Vagina (tissue), 2 donors: Measurements from ENCODE around the gene PEX1. TPM values are rescaled to one million over a fixed set of nuclear protein-coding genes. Genes with fewer than 3 reads are reported as not detected.

Source experiments
- DNase-seq, 2 donors: peaks; one replicate each; pipeline ENCODE4 v3.0.0-alpha.2; 2017; ENCODE audit errors: extremely low spot score in 2 of 2
- H3K27ac ChIP-seq: fragments of 200-600 bp; sonication (generic); one replicate; pipeline ENCODE4 v1.5.1; 2019
- H3K27me3 ChIP-seq: fragments of 200-600 bp; sonication (generic); one replicate; pipeline ENCODE4 v1.5.1; 2019
- H3K36me3 ChIP-seq, 2 donors: fragments of 200-600 bp; sonication (generic); one replicate each; pipeline ENCODE4 v1.5.1; 2017 to 2019
- H3K4me1 ChIP-seq: fragments of 200-600 bp; sonication (generic); one replicate; pipeline ENCODE4 v1.5.1; 2019
- H3K4me3 ChIP-seq, 2 donors: fragments of 200-600 bp; sonication (generic); 1 replicate in 1 of 2; 2 replicates in 1 of 2; pipeline ENCODE4 v1.5.1; 2016 to 2019
- H3K9me3 ChIP-seq: fragments of 200-600 bp; sonication (generic); one replicate; pipeline ENCODE4 v1.5.1; 2019
- CTCF ChIP-seq, 3 experiments: fragments of 450-650 bp in 2 of 3; fragments of 200-600 bp in 1 of 3; sonication (generic) in 1 of 3; IDR thresholded peaks; one replicate each; pipeline ENCODE4 v1.5.1; 2017 to 2019; ENCODE audit warnings: antibody characterized with exemption in 3 of 3, mild to moderate bottlenecking in 2 of 3, moderate library complexity in 2 of 3
- POLR2A ChIP-seq, 2 donors: fragments of 450-650 bp; IDR thresholded peaks; one replicate each; pipeline ENCODE4 v1.6.1; 2017; ENCODE audit warnings: antibody characterized with exemption in 2 of 2, mild to moderate bottlenecking in 2 of 2, moderate library complexity in 2 of 2
- POLR2AphosphoS5 ChIP-seq, 2 donors: sonication (generic); formaldehyde crosslinking; IDR thresholded peaks; one replicate each; pipeline ENCODE4 v1.9.0; 2017; ENCODE audit warnings: antibody characterized with exemption in 2 of 2, mild to moderate bottlenecking in 2 of 2, low read depth in 1 of 2; ENCODE audit not compliant: insufficient read depth in 1 of 2
- intact Hi-C: fragments of 100-400 bp; cut with DNase I; formaldehyde crosslinking; loops from one replicate; pipeline ENCODE4 v1.15.1; 2023
- total RNA-seq: library from RNA; depleted of rRNA; stranded (reverse); fragments of >200 nt; gene quantifications from one replicate; pipeline ENCODE4 v1.2.3, GENCODE V29; 2016

The PEX1 gene
- total RNA-seq, 1 donor from 2014 or later: 20.4 TPM

DNA sequence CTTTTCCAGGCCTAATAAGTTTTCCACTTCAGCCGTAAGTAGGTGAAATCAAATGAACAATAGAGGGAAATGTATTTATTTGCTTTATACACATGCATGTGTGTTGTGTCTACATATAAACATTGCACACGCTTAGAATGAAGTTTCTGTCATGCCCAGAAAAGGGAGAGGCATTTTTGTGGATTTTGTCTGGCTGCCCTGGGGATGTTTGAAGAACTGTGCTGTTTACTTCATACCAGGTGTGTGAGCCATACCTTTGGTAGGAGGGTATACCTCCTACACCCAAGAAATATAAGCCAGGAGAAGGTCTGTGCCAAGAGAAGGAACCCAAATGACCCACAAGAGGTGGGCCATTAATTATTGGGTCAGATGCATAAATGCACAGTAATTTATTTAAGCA lies 68.2 kb downstream of the PEX1 start:
- intact Hi-C loops: no loop called here
- peaks cover 0 to 31% of the 10 kb centered on the region in 2 donors for H3K36me3 ChIP-seq
- no peak overlapping the region for H3K27ac ChIP-seq
- H3K4me3 ChIP-seq: no peak overlapping the region
- no peak for DNase-seq
- H3K9me3 ChIP-seq: no peaks in the 10 kb centered on the region
- no peaks in the 10 kb centered on the region for H3K27me3 ChIP-seq
- no peaks in the 10 kb centered on the region for H3K4me1 ChIP-seq
- TF ChIP-seq CTCF (IDR thresholded peaks at IDR 0.05) (no peak), POLR2A (IDR thresholded peaks at IDR 0.05) (no peak)

DNA sequence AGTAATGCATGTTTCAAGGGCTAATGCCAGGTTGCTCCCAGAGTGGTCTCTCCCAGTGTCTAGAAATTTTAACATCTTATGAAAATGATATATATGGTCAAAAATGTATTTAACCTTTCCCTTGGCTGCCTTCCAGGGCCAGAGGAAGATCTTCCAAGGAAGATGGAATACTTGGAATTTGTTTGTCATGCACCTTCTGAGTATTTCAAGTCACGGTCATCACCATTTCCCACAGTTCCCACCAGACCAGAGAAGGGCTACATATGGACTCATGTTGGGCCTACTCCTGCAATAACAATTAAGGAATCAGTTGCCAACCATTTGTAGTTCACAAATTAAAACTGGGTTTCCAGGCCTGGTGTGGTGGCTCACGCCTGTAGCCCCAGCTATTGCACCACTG lies 72.1 kb downstream of the PEX1 start:
- no peaks in the 10 kb centered on the region for H3K4me1 ChIP-seq
- intact Hi-C loops: no loop called here
- no peak overlapping the region for H3K4me3 ChIP-seq
- no peaks in the 10 kb centered on the region for H3K27me3 ChIP-seq
- no peak overlapping the region for H3K27ac ChIP-seq
- H3K9me3 ChIP-seq: no peaks in the 10 kb centered on the region
- peaks cover 0 to 64% of the 10 kb centered on the region in 2 donors for H3K36me3 ChIP-seq
- TF ChIP-seq POLR2AphosphoS5 (IDR thresholded peaks at IDR 0.05; ENCODE audit: insufficient read depth in 1 of 2, low read depth in 1 of 2) (no peak), CTCF (IDR thresholded peaks at IDR 0.05) (no peak), POLR2A (IDR thresholded peaks at IDR 0.05) (no peak)
- no peak for DNase-seq

- Histone ChIP-seq H3K4me3 (no peak overlapping the region), H3K27ac (no peak overlapping the region), H3K4me1 (peaks cover 9% of the 10 kb centered on the region), H3K9me3 (no peaks in the 10 kb centered on the region), H3K27me3 (no peaks in the 10 kb centered on the region), H3K36me3 (peaks cover 0 to 62% of the 10 kb centered on the region in 2 donors)
- TF ChIP-seq POLR2A (IDR thresholded peaks at IDR 0.05) (no peak), CTCF (IDR thresholded peaks at IDR 0.05) (no peak), POLR2AphosphoS5 (IDR thresholded peaks at IDR 0.05; ENCODE audit: insufficient read depth in 1 of 2, low read depth in 1 of 2) (no peak)
- no peak for DNase-seq
- intact Hi-C loops: no loop called here
Measured at GRCh38 chr7:92451645-92452044, 76.7 kb downstream of the PEX1 start.

GRCh38 chr7:92448205-92448747 lies 80.0 kb downstream of the PEX1 start:
- H3K9me3 ChIP-seq: no peaks in the 10 kb centered on the region
- H3K36me3 ChIP-seq: peaks cover 0 to 29% of the 10 kb centered on the region in 2 donors
- H3K4me3 ChIP-seq: peak overlapping the region; percentile 91 to 98
- TF ChIP-seq POLR2A (IDR thresholded peaks at IDR 0.05) (no peak), CTCF (IDR thresholded peaks at IDR 0.05) (peak in 2 of 3 experiments; percentile 3 to 11)
- intact Hi-C loops: loop anchor here (5.0 kb wide), 1 partner anchor 316 kb away; the partner anchor contains the start of gene CYP51A1
- DNase-seq: no peak
- H3K4me1 ChIP-seq: peaks cover 9% of the 10 kb centered on the region
- H3K27ac ChIP-seq: peak overlapping the region; percentile 96
- no peaks in the 10 kb centered on the region for H3K27me3 ChIP-seq

DNA sequence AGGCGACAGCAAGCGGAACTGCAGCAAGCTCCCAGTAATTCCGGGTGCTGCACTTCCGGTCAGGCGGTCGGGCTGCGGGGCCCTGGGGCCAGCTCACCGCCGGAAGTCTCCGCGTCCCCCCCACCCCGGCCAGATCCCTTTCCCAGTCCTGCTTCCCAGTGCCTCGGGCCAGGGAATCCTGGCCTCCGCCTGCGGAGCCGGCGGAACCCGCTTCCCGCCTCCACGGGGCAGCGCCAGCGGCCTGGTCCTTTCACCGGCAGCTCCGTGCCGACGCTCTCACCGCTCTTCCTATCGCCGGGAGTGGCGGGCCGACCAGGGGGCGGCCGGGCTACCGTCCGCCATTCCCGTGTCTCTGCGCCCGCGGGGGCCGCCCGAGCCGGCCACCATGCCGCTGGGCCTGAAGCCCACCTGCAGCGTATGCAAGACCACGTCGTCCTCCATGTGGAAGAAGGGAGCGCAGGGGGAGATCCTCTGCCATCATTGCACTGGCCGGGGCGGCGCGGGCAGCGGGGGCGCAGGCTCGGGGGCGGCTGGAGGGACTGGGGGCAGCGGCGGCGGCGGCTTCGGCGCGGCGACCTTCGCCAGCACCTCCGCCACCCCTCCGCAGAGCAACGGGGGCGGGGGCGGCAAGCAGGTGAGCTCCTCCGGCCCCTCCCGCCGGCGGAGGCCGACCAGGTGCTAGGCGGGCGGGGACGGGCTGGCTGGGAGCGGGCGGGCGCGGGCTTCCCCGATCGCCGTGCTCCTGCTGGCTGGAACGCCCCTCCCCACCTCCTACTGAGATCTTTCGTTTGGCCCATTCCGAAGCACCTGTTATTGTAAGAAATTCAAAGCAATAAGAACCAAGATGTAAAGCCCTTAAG lies 80.7 kb downstream of the PEX1 start, which contains the start of gene GATAD1:
GATAD1 (plus strand) TSS at position 138 of the 860 bp plus-strand sequence; CDS start at position 386, 248 bp downstream.
- intact Hi-C loops: loop anchor here (5.0 kb wide), 1 partner anchor 315 kb away; the partner anchor contains the start of gene CYP51A1
- Histone ChIP-seq H3K4me3 (peak within 1 kb of the TSS; percentile 91 to 98), H3K9me3 (no peaks in the 10 kb centered on the region), H3K27me3 (no peaks in the 10 kb centered on the region), H3K27ac (peak within 1 kb of the TSS; percentile 96), H3K4me1 (peaks cover 9% of the 10 kb centered on the region), H3K36me3 (peaks cover 0 to 25% of the 10 kb centered on the region in 2 donors)
- DNase-seq: peak in 1 of 2 donors; percentile 95
- TF ChIP-seq POLR2A (IDR thresholded peaks at IDR 0.05): peak in 1 of 2 donors; percentile 49
- TF ChIP-seq POLR2AphosphoS5 (IDR thresholded peaks at IDR 0.05; ENCODE audit: insufficient read depth in 1 of 2, low read depth in 1 of 2): peak; percentile 87 to 88
- peak; percentile 91 to 98 (median 95) for TF ChIP-seq CTCF (IDR thresholded peaks at IDR 0.05)
